Tibial nerve (tissue), 4 donors: Measurements from ENCODE around the gene METAP1D. TPM values are rescaled to one million over a fixed set of nuclear protein-coding genes. Genes with fewer than 3 reads are reported as not detected.

Experiments
- DNase-seq, 2 donors: peaks; one replicate each; pipeline ENCODE4 v3.0.0-alpha.2; 2019; ENCODE audit warnings: low spot score in 2 of 2
- H3K27ac ChIP-seq, 4 donors: fragments of 200-600 bp; sonication (generic) in 3 of 4; one replicate each; pipeline ENCODE4 v1.5.1; 2017 to 2019; ENCODE audit warnings: mild to moderate bottlenecking in 1 of 4
- H3K27me3 ChIP-seq, 2 donors: fragments of 200-600 bp; sonication (generic) in 1 of 2; one replicate each; pipeline versions ENCODE4 v1.5.1 to v1.6.0; 2017 to 2019
- H3K36me3 ChIP-seq, 3 donors: fragments of 200-600 bp; sonication (generic); one replicate each; pipeline ENCODE4 v1.5.1; 2018 to 2019
- H3K4me1 ChIP-seq, 4 donors: fragments of 200-600 bp; sonication (generic) in 3 of 4; one replicate each; pipeline ENCODE4 v1.5.1; 2017 to 2019
- H3K4me3 ChIP-seq, 4 donors: fragments of 200-600 bp; sonication (generic) in 3 of 4; one replicate each; pipeline ENCODE4 v1.5.1; 2017 to 2019; ENCODE audit warnings: mild to moderate bottlenecking in 1 of 4, moderate library complexity in 1 of 4
- H3K9me3 ChIP-seq, 4 donors: fragments of 200-600 bp; sonication (generic) in 3 of 4; one replicate each; pipeline ENCODE4 v1.5.1; 2017 to 2019
- EP300 ChIP-seq, 2 donors: sonication (generic); formaldehyde crosslinking; IDR thresholded peaks; one replicate each; pipeline ENCODE4 v1.6.1; 2017; ENCODE audit warnings: antibody characterized with exemption in 2 of 2, mild to moderate bottlenecking in 1 of 2
- POLR2A ChIP-seq, 2 donors: fragments of 450-650 bp; IDR thresholded peaks; one replicate each; pipeline ENCODE4 v1.6.1; 2017; ENCODE audit warnings: antibody characterized with exemption in 2 of 2, mild to moderate bottlenecking in 2 of 2, moderate library complexity in 2 of 2
- WGBS, 2 donors: methylation state at CpG; one replicate each; pipeline ENCODE4 v1.1.5; 2018; 5-methylcytosine and 5-hydroxymethylcytosine counted together
- total RNA-seq, 4 donors: library from RNA; depleted of rRNA; stranded (reverse); fragments of >200 nt; gene quantifications; one replicate each; pipeline ENCODE4 v1.1.0, GENCODE V29; 2016
- TF ChIP-seq, protein P1 (sequence below), 5 experiments: fragments of 200-600 bp in 3 of 5; fragments of 450-650 bp in 2 of 5; sonication (generic) in 3 of 5; IDR thresholded peaks; one replicate each; pipeline ENCODE4 v1.5.1; 2016 to 2019; ENCODE audit warnings: antibody characterized with exemption in 5 of 5, mild to moderate bottlenecking in 3 of 5, moderate library complexity in 2 of 5

Gene METAP1D
- total RNA-seq, 4 donors from 2014 or later: 9.4 to 28.4 (median 14.7) TPM

DNA sequence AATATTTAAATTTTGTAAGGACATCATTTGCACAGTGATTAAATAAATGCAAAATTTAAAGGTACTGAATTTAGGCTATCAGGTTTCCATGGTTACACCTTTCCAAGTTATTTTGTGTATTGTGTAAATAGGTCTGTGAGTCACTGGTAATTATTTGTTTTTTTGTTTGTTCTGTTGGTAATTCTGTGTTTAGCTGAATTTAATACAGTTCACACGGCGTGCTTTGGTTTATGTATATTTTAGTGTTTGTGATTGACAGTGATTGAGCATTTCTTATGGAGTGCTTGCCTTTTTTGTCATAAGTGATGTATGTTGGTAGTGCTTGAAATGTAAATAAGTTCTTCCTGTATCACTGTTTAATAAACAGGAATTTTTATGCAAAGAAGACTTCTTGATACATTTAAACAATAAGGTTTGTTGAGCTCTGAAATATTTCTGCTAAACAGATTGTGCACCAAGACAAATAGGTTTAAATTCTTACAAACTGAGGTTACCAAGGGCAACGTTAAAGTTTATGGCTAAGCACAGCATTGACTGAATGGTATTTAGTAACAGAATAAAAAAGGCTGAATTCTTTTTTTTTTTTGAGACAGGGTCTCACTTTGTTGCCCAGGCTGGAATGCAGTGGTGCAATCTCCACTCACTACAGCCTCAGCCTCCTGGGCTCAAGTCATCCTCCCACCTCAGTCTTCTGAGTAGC is 47.3 kb downstream of the METAP1D start:
- H3K27me3 ChIP-seq: no peaks in the 10 kb centered on the region
- H3K4me3 ChIP-seq: no peak overlapping the region
- H3K36me3 ChIP-seq: no peaks in the 10 kb centered on the region
- DNase-seq: no peak
- TF ChIP-seq, protein P1, sequence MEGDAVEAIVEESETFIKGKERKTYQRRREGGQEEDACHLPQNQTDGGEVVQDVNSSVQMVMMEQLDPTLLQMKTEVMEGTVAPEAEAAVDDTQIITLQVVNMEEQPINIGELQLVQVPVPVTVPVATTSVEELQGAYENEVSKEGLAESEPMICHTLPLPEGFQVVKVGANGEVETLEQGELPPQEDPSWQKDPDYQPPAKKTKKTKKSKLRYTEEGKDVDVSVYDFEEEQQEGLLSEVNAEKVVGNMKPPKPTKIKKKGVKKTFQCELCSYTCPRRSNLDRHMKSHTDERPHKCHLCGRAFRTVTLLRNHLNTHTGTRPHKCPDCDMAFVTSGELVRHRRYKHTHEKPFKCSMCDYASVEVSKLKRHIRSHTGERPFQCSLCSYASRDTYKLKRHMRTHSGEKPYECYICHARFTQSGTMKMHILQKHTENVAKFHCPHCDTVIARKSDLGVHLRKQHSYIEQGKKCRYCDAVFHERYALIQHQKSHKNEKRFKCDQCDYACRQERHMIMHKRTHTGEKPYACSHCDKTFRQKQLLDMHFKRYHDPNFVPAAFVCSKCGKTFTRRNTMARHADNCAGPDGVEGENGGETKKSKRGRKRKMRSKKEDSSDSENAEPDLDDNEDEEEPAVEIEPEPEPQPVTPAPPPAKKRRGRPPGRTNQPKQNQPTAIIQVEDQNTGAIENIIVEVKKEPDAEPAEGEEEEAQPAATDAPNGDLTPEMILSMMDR (IDR thresholded peaks at IDR 0.05): no peak
- TF ChIP-seq POLR2A (IDR thresholded peaks at IDR 0.05) (no peak), EP300 (IDR thresholded peaks at IDR 0.05) (no peak)
- no peak overlapping the region for H3K27ac ChIP-seq
- 69 to 74% methylated on average over 3 of the region's 3 CpGs for WGBS, 2 donors
- peaks cover 0 to 24% (median 4%) of the 10 kb centered on the region in 4 donors for H3K4me1 ChIP-seq
- H3K9me3 ChIP-seq: no peaks in the 10 kb centered on the region

DNA sequence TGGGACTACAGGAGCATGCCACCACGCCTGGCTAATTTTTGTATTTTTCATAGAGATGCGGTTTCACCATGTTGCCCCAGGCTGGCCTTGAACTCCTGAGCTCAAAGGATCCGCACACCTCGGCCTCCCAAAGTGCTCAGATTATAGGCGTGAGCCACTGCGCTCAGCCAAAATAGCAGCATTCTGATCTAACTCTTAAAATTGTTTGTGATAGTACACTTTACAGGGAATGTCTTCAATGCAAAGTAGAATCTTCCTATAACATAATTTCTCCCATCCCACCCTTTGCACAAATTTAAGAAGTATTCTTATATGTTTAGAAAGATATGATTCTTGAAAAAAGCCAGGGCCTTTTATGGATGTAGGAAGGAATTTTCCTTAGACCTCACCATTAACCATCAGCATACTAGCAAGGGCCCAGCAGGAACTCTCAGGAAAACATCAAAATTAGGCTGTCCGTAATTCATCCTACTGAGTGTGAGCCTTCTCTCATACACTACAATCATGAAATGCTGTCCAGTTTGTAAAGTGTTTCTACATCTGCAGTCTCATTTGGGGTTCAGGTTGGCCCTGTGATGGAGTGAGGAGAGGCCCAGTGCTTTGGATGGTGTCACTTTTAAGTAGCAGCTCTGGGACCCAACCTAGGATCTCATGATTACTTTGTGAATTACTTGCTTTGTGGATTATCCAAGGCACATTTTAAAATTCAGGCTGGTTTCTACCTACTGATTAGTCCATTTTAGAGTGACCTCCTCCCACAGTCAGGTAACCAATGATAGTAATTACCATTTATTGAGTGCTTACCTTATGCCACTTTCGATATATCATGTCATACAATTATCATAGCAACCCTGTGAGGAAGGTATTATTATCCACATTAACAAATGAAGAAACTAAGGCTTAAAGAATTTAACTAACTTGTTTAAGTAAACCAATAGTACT is 48.1 kb downstream of the METAP1D start:
- no peaks in the 10 kb centered on the region for H3K9me3 ChIP-seq
- no peaks in the 10 kb centered on the region for H3K36me3 ChIP-seq
- 98% methylated on average over 8 of the region's 8 CpGs for whole genome bisulfite sequencing, 2 donors
- no peak overlapping the region for H3K27ac ChIP-seq
- H3K4me1 ChIP-seq: peaks cover 0 to 29% (median 6%) of the 10 kb centered on the region in 4 donors
- no peaks in the 10 kb centered on the region for H3K27me3 ChIP-seq
- DNase-seq: no peak
- H3K4me3 ChIP-seq: no peak overlapping the region
- TF ChIP-seq EP300 (IDR thresholded peaks at IDR 0.05) (no peak), POLR2A (IDR thresholded peaks at IDR 0.05) (no peak)
- TF ChIP-seq, protein P1 (IDR thresholded peaks at IDR 0.05): no peak

GRCh38 chr2:172048508-172049503 is 49.1 kb downstream of the METAP1D start:
- H3K27me3 ChIP-seq: no peaks in the 10 kb centered on the region
- TF ChIP-seq, protein P1 (IDR thresholded peaks at IDR 0.05): no peak
- TF ChIP-seq POLR2A (IDR thresholded peaks at IDR 0.05): no peak
- TF ChIP-seq EP300 (IDR thresholded peaks at IDR 0.05): no peak
- H3K36me3 ChIP-seq: no peaks in the 10 kb centered on the region
- H3K27ac ChIP-seq: no peak overlapping the region
- H3K9me3 ChIP-seq: no peaks in the 10 kb centered on the region
- peaks cover 0 to 29% (median 6%) of the 10 kb centered on the region in 4 donors for H3K4me1 ChIP-seq
- no peak overlapping the region for H3K4me3 ChIP-seq
- 94 to 95% methylated on average over 6 of the region's 6 CpGs for WGBS, 2 donors
- no peak for DNase-seq

- Histone ChIP-seq H3K4me1 (peaks cover 0 to 29% (median 6%) of the 10 kb centered on the region in 4 donors), H3K27me3 (no peaks in the 10 kb centered on the region), H3K27ac (no peak overlapping the region), H3K9me3 (no peaks in the 10 kb centered on the region), H3K36me3 (no peaks in the 10 kb centered on the region), H3K4me3 (no peak overlapping the region)
- WGBS, 2 donors: 89 to 94% methylated on average over 2 of the region's 2 CpGs
- TF ChIP-seq, protein P1 (IDR thresholded peaks at IDR 0.05): no peak
- TF ChIP-seq POLR2A (IDR thresholded peaks at IDR 0.05) (no peak), EP300 (IDR thresholded peaks at IDR 0.05) (no peak)
- no peak for DNase-seq
Measured at GRCh38 chr2:172049567-172050120, 49.9 kb downstream of the METAP1D start.
